Measurements from ENCODE around the gene SRP54. TPM values are rescaled to one million over a fixed set of nuclear protein-coding genes. Genes with fewer than 3 reads are reported as not detected.
"Not testable (repeated sequence)": the region's sequence is repeated elsewhere in the genome, so short reads cannot be mapped to it uniquely, and the experiment has no call there.

The SRP54 gene
- total RNA-seq, 2 experiments from 2014 or later = 74.4 to 75.3 TPM

GRCh38 chr14:35047976-35048513, 65.3 kb downstream of the SRP54 start:
- peaks cover 10% of the 10 kb centered on the region for H3K36me3 Mint-ChIP-seq

GRCh38 chr14:35050652-35051051, 67.9 kb downstream of the SRP54 start:
- H3K9me3 Mint-ChIP-seq = no peaks in the 10 kb centered on the region
- peaks cover 10% of the 10 kb centered on the region for H3K36me3 Mint-ChIP-seq
- DNase-seq = no peak
- H3K4me3 Mint-ChIP-seq = no peak overlapping the region
- H3K27ac Mint-ChIP-seq = no peak overlapping the region
- H3K27me3 Mint-ChIP-seq = no peaks in the 10 kb centered on the region
- H3K4me1 Mint-ChIP-seq = peaks cover 19% of the 10 kb centered on the region

More at GRCh38 chr14:35047976-35048513, 65.3 kb downstream of the SRP54 start:
- no peak for DNase-seq
- H3K9me3 Mint-ChIP-seq = no peaks in the 10 kb centered on the region
- peak overlapping the region; percentile 94 for H3K4me3 Mint-ChIP-seq
- H3K27ac Mint-ChIP-seq = no peak overlapping the region
- peaks cover 29% of the 10 kb centered on the region for H3K4me1 Mint-ChIP-seq
- no peaks in the 10 kb centered on the region for H3K27me3 Mint-ChIP-seq

GRCh38 chr14:35051796-35052195, 69.0 kb downstream of the SRP54 start:
- no peaks in the 10 kb centered on the region for H3K9me3 Mint-ChIP-seq
- no peak overlapping the region for H3K27ac Mint-ChIP-seq
- peaks cover 10% of the 10 kb centered on the region for H3K36me3 Mint-ChIP-seq
- H3K4me1 Mint-ChIP-seq = peaks cover 16% of the 10 kb centered on the region
- no peaks in the 10 kb centered on the region for H3K27me3 Mint-ChIP-seq
- no peak overlapping the region for H3K4me3 Mint-ChIP-seq
- no peak for DNase-seq

GRCh38 chr14:35052637-35053036, 69.8 kb downstream of the SRP54 start:
- Mint-ChIP-seq H3K4me1 (peaks cover 12% of the 10 kb centered on the region), H3K9me3 (no peaks in the 10 kb centered on the region), H3K27ac (no peak overlapping the region), H3K27me3 (no peaks in the 10 kb centered on the region), H3K4me3 (no peak overlapping the region), H3K36me3 (peaks cover 12% of the 10 kb centered on the region)
- no peak for DNase-seq

GRCh38 chr14:35061113-35061791, 78.5 kb downstream of the SRP54 start:
- H3K27ac Mint-ChIP-seq = not testable (repeated sequence)
- peaks cover 17% of the 10 kb centered on the region for H3K36me3 Mint-ChIP-seq

GRCh38 chr14:35065731-35066130, 82.9 kb downstream of the SRP54 start:
- H3K27me3 Mint-ChIP-seq, H3K4me3 Mint-ChIP-seq, H3K4me1 Mint-ChIP-seq, H3K27ac Mint-ChIP-seq, H3K9me3 Mint-ChIP-seq, DNase-seq: not testable (repeated sequence)
- H3K36me3 Mint-ChIP-seq = peaks cover 14% of the 10 kb centered on the region

More at GRCh38 chr14:35061113-35061791, 78.5 kb downstream of the SRP54 start:
- not testable (repeated sequence) for H3K4me1 Mint-ChIP-seq, H3K27me3 Mint-ChIP-seq, DNase-seq, H3K4me3 Mint-ChIP-seq, H3K9me3 Mint-ChIP-seq

GRCh38 chr14:35068238-35069012, 85.6 kb downstream of the SRP54 start:
- peaks cover 11% of the 10 kb centered on the region for H3K36me3 Mint-ChIP-seq
- no peak overlapping the region for H3K27ac Mint-ChIP-seq
- H3K9me3 Mint-ChIP-seq = no peaks in the 10 kb centered on the region
- no peak overlapping the region for H3K4me3 Mint-ChIP-seq
- no peaks in the 10 kb centered on the region for H3K4me1 Mint-ChIP-seq
- DNase-seq = no peak
- no peaks in the 10 kb centered on the region for H3K27me3 Mint-ChIP-seq

GRCh38 chr14:35072226-35072625, 89.4 kb downstream of the SRP54 start:
- no peak overlapping the region for H3K4me3 Mint-ChIP-seq
- H3K27me3 Mint-ChIP-seq = no peaks in the 10 kb centered on the region
- no peak overlapping the region for H3K27ac Mint-ChIP-seq
- H3K9me3 Mint-ChIP-seq = no peaks in the 10 kb centered on the region
- H3K36me3 Mint-ChIP-seq = peaks cover 19% of the 10 kb centered on the region
- no peaks in the 10 kb centered on the region for H3K4me1 Mint-ChIP-seq
- DNase-seq = no peak

GRCh38 chr14:35073486-35073885, 90.7 kb downstream of the SRP54 start:
- no peaks in the 10 kb centered on the region for H3K4me1 Mint-ChIP-seq
- no peak for DNase-seq
- peaks cover 9% of the 10 kb centered on the region for H3K36me3 Mint-ChIP-seq
- H3K27ac Mint-ChIP-seq = no peak overlapping the region
- no peaks in the 10 kb centered on the region for H3K27me3 Mint-ChIP-seq
- H3K4me3 Mint-ChIP-seq = no peak overlapping the region
- no peaks in the 10 kb centered on the region for H3K9me3 Mint-ChIP-seq

- Mint-ChIP-seq H3K4me3 (no peak overlapping the region), H3K27ac (no peak overlapping the region), H3K27me3 (no peaks in the 10 kb centered on the region), H3K4me1 (no peaks in the 10 kb centered on the region), H3K9me3 (no peaks in the 10 kb centered on the region), H3K36me3 (peaks cover 7% of the 10 kb centered on the region)
- no peak for DNase-seq
Measured at GRCh38 chr14:35078082-35078481, 95.3 kb downstream of the SRP54 start.

Other genes with a start within 250 kb of the SRP54 start
- 10 to 100 TPM; 68.7 to 68.9 TPM for gene BAZ1A, start 107.6 kb upstream of the SRP54 start, total RNA-seq
- 10 to 100 TPM; 33.1 to 35.9 TPM for gene FAM177A1, start 63.3 kb downstream of the SRP54 start, total RNA-seq
- 10 to 100 TPM; 36.3 to 42.4 TPM for gene PPP2R3C, start 139.0 kb downstream of the SRP54 start, total RNA-seq
- gene PRORP, start 139.6 kb downstream of the SRP54 start, total RNA-seq = 10 to 100 TPM; 33.6 to 38.0 TPM